ENCODE results near the gene KCNJ1.

KCNJ1 gene

DNA sequence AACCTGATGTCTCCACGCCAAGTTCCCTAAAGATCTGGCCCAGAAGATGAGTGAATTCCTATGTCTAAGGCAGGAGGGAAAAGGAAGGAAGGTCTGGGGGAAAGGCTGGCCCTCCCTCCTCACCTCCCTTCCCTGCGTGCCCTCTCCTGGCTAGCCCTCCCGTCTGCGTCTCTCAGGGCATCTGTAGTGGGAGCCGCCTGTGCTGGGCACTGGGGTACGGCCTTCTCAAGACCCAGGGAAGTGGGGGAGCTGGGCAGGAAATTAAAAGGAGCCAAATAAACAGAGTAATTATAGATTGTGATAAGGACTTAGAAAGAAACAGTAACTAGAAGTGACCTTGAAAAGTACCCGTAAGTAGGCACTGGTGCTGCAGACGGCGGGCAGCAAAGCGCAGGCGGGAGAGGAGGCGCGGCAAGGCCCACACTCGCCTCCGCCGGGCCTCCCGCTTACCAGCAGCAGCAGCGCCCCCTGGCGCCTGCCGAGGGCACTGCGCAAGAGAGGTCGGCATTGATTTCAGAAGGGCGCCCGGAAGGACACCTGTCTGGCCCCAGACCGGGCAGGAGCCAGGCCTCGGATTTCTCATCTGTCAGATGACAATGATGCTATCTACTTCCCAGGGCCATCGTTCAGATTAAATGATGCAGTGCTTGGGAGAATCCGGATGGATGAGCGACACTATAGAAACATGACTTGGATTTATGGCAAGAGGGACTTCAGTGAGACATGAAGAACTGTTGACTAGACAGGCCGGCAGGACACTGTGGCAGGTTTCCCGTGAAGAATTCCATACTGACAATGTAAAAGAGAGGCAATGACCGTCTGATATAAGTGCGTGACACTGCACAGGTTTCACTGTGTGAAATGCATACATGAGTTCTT, 7.3 kb downstream of the KCNJ1 start:
- no peak overlapping the region for H3K4me3 ChIP-seq (ENCODE audit: low read length)

DNA sequence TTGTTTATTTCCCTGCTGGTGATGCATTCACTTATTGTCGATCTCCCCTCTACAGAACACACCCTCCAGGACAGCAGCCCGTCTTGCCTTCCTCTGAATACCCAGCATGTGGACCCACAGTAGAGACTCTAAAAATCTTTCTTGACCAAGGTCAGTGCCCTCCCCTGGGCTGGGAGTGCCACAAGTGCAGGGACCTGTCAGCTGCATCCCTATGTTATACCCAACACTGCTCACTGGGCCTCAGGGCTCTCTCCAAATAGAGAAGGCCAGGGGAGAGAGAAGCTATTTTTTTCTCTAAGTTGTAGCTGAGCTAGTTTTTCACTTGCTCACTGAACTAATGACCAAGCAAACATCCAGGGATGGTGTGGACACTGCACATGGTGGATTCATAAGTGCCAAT, 9.8 kb downstream of the KCNJ1 start:
- H3K4me3 ChIP-seq (ENCODE audit: low read length) = no peak overlapping the region
- no peak for TF ChIP-seq ZNF274 (IDR thresholded peaks at IDR 0.05; ENCODE audit: low read depth, low read length)

More for the DNA sequence above, 7.3 kb downstream of the KCNJ1 start:
- TF ChIP-seq ZNF274 (IDR thresholded peaks at IDR 0.05; ENCODE audit: low read depth, low read length) = no peak

DNA sequence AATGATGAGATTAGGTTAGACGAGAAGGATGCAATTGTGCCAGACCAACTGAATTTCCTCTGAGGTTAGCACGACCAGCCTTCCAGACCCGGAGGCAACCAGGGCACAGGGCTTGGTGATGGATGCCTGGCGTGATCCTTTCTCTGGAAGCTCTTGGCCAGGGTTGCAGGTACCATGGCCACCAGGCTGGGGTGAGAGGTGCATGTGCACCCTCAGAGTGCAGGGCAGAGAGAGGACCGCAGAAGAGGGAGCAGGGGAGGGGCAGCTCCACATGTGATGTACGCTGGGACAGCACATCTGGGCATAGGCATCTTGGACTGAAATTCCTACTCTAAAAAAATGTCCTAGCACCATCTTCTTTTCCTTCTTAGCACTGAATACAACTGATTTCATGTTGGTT, 10.9 kb downstream of the KCNJ1 start:
- no peak for TF ChIP-seq ZNF274 (IDR thresholded peaks at IDR 0.05; ENCODE audit: low read depth, low read length)
- H3K4me3 ChIP-seq (ENCODE audit: low read length) = no peak overlapping the region

DNA sequence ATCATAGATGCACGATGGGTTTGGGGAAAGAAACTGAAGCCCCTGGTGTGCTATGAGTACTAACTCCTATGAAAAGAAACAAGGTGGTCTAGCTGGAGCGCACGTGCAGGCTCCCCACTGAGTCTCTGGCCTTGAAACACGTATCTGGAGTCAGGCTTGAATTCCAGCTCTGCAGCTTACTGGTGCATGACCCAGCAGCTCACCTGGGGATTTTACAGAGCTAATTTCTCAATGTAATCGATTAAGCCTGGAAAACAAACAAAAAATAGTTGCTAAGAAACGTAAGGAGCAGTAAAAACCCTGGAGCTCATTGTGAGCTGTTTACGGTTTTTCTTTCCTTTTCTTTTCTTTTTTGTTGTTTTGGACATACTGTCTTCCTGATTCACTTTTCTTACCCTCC, 12.3 kb downstream of the KCNJ1 start:
- no peak overlapping the region for H3K4me3 ChIP-seq (ENCODE audit: low read length)
- no peak for TF ChIP-seq ZNF274 (IDR thresholded peaks at IDR 0.05; ENCODE audit: low read depth, low read length)

DNA sequence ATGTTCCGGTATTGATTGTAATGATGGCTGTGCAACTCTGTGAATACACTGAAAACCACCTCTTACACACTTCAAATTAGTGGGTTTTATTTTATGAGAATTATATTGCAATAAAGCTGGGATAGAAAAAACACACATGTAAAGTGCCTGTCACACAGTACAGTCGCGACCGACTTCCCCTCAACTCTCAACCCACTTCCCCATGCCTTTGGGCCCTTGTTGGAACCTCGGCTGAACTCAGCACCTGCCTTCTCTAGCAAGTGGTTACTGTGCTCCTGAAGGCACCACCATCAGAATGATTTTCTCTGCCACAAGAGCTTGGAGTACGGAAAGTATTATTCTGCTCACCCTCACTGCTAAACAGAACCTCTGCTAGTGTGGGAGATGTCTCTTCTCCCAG, 13.5 kb downstream of the KCNJ1 start:
- H3K4me3 ChIP-seq (ENCODE audit: low read length) = no peak overlapping the region
- TF ChIP-seq ZNF274 (IDR thresholded peaks at IDR 0.05; ENCODE audit: low read depth, low read length) = no peak

DNA sequence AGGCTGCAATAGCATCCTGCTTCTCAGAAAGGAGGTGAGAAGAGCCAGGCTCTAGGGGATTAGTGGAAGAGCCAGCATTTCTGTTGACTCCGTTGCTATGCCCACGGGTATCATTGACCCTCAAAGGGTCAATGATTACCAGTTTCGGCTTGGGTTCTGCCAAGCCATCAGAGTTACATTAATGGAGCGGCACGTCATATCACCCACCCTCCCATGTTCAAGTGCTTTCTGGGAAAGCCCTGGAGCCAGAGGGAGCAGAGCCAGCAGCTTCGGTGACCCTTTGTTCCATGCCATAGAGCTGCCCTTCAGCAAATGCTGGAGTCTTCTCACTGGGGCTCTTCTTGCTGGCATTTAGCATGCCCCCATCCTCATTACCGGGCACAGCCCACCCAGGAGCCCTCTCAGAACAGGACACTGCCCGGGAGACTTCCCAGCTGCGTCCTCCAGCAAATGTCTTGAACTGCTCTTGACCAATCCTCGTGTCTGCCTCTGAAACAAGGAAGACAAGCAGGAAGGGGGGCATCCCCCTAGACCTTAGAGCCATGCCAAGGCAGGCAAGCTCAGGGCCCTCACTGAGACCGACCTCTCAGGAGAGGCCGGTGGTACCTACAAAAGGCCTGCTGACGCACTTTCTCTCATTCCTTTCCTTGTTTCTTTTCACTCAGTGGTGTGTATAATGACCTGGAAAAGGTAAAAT, 14.6 kb downstream of the KCNJ1 start:
- H3K4me3 ChIP-seq (ENCODE audit: low read length) = no peak overlapping the region
- no peak for TF ChIP-seq ZNF274 (IDR thresholded peaks at IDR 0.05; ENCODE audit: low read depth, low read length)

DNA sequence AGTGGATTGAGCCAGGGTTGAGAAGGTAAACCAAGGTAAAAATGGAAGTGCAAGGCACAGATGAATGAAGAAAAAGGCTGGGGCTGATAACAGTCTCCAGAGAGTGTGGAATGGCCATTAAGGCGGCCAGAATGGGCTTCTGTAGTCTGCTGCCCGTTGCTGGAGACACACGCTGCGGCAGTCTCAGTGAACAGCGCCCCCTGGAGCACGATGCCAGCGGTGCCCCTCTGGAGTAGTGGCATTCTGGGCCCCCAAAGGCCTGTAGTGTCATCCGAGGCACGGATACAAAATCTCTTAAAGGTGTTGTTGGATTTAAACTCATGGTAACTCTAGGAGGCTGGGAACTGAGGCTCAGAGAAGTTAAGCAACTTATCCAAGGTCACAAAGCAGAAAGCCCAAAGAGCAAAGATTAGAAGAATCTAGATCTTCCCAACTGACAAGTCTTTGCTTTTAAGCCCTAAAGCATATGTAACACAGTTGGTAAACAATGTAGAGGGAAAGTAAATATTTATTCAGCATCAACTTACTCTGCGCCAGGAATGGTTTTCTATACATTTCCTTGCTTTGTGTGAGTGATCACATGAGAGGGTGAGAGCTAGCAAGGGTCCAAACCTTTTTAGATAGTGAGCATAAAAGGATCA, 18.2 kb downstream of the KCNJ1 start:
- TF ChIP-seq ZNF274 (IDR thresholded peaks at IDR 0.05; ENCODE audit: low read depth, low read length) = no peak
- H3K4me3 ChIP-seq (ENCODE audit: low read length) = no peak overlapping the region

DNA sequence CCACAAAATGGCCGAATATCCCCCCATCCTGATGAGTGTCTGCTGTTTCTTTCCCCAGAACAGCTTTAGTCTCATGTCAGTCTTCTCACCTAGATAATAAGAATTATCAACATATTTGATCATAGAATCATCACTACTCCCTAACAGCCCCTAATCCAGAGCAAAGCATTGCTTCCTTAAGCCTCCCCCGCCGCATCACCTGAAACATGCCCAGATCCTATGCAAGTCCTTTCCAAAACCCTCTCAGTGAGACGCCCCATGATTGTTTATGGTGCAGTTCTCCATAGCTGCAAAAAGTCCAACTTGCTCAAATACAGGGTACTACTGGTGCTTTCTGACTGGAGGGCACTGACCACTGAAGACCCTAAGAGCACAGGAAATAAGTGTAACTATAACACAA, 20.1 kb downstream of the KCNJ1 start:
- no peak overlapping the region for H3K4me3 ChIP-seq (ENCODE audit: low read length)
- no peak for TF ChIP-seq ZNF274 (IDR thresholded peaks at IDR 0.05; ENCODE audit: low read depth, low read length)

DNA sequence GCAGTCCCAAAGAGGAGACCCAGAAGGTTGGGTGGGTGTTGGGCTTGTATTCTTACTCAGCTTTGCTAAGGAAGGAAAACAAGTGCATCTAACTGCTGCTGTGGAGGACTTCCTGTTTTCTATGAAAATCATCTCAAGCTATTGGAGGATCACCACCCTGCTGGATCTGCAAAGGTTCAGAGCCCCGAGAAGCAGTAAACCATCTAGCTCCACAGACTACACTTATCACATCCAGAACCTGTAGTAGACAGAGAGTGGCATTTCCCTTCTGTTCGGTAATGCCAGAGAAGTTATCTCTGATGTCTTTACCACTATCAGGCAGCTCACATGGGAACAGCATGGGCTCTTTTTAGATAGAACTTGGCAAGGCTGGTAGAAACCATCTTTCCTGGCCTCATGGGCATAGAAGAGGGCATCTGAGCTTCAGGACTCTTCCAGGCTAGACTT, 21.7 kb downstream of the KCNJ1 start:
- no peak overlapping the region for H3K4me3 ChIP-seq (ENCODE audit: low read length)
- no peak for TF ChIP-seq ZNF274 (IDR thresholded peaks at IDR 0.05; ENCODE audit: low read depth, low read length)

DNA sequence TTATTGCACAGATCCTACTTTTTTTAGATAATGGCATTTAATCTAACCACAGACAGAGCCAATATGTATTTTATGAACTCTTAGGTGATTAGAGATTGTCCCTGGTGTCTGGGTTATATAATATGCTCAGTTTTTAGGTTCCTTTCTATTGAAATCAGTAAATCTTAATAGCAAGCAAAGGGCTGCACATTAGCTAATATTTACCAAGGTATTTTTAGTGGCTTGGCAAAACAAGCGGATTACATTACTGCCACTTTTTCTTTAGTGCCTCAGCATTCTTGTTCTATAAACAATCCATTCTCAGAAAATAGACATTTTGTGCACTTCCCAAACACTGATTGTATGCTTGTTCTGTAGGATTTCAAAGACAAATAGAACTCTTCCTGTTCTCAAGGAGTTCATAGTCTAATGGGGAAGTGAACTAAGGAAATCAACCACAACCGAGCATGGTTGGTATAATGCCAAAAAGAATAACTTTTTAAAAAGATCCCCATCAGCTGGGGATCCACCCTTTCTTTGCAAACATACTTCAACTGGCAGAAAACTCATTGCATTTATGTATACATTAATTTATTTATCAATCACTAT, 23.8 kb downstream of the KCNJ1 start:
- TF ChIP-seq ZNF274 (IDR thresholded peaks at IDR 0.05; ENCODE audit: low read depth, low read length) = no peak
- H3K4me3 ChIP-seq (ENCODE audit: low read length) = no peak overlapping the region

DNA sequence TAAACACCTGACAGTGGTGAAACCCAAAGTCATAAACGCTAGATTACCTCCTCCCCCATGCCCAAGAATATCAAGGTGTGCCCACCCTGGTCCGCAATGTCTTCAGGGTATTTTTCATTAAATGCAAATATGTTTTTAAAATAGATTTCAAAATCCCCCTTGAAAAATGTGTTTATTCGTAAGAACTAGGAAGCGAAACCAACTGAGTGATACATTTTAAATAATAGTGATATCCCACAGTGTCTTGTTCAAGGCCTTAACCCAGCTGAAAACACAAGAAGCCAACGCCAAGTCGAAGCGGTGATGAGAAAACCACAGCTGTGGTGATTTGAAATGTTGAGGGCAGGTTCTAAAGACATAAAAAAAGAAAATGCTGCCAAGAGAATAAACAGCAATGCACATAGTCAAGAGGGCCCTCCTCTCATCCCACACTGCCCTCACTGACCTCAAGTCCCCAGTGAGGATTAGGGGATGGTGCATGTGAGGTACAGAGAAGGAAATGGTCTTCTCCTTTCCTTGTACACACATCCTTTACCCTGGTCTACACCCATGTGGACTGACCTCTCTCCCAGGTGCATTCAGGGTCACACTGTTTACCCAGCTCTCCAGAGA, 25.5 kb downstream of the KCNJ1 start:
- no peak for TF ChIP-seq ZNF274 (IDR thresholded peaks at IDR 0.05; ENCODE audit: low read depth, low read length)

DNA sequence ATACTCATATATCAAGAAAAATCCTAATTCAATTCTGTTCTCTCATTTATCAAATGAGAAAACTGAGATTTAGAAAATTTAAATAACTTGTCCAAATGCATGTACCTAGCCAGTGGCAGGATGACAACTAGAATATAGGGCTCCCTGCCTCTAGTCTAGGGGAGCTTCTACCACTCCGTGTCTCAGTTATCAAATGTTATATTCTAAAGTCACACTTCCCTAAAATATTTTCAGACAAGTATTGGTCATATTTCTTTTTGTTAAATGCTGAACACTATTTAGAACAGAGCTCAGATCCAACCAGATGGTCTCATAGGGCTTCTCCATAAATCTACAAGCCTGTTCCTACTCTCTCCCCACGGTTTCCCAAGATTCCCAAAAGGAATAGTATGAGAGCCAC, 26.3 kb downstream of the KCNJ1 start:
- H3K4me3 ChIP-seq (ENCODE audit: low read length) = no peak overlapping the region

More for the DNA sequence above, 25.5 kb downstream of the KCNJ1 start:
- H3K4me3 ChIP-seq (ENCODE audit: low read length) = no peak overlapping the region

DNA sequence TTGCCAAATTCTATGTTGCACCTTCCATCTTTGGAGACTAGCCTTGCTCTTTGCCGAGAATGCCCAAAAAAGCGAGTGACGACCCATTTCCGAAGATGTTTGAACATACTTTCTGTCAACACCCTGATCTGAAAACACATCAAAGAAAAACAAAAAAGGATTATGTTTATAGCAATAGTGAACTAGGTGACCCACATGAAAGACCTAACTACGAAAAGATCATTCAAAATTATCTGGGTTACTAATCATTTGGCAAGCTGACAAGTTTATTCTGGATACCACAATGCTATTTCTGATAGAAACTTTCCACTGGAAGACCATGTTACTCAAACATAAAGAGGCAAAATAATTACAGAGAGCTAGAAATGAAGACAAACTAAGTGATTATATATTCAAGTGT, 27.0 kb downstream of the KCNJ1 start:
- TF ChIP-seq ZNF274 (IDR thresholded peaks at IDR 0.05; ENCODE audit: low read depth, low read length) = no peak

More for the DNA sequence above, 26.3 kb downstream of the KCNJ1 start:
- TF ChIP-seq ZNF274 (IDR thresholded peaks at IDR 0.05; ENCODE audit: low read depth, low read length) = no peak

DNA sequence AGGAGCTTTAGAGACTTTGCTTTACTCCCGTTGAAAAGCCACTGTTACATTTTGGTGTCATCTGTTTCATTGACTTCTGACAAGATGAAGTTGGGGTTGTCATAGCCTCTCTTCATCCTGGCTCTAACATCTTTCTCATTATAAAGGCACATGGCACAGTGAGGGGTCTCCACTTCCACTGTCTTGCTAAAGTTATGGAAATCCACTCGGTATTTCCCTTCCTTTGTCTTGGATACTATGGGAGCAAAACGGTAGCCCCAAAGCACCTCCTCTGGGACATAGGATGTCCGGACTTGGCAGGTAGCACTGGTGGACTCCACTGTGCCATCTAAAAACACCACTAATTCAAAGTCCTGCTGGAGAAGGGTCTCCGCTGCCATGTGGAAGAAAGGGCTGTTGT, 28.0 kb downstream of the KCNJ1 start:
- TF ChIP-seq ZNF274 (IDR thresholded peaks at IDR 0.05; ENCODE audit: low read depth, low read length) = no peak
- no peak overlapping the region for H3K4me3 ChIP-seq (ENCODE audit: low read length)

More for the DNA sequence above, 27.0 kb downstream of the KCNJ1 start:
- H3K4me3 ChIP-seq (ENCODE audit: low read length) = no peak overlapping the region
